ENCODE data around the gene SF3A1. TPM values are rescaled to one million over a fixed set of nuclear protein-coding genes. Genes with fewer than 3 reads are reported as not detected.

Gene SF3A1
- total and polyA plus RNA-seq, 2 of the 8 experiments (the other 6 are each of a cell fraction or from before 2014, with no cell fraction given) = 27.8 to 285 TPM

- Histone ChIP-seq H3K4me1 (replicated peaks in 1 of 4; ENCODE audit: control insufficient read depth in 3 of 4, insufficient read depth in 4 of 4, low read length in 3 of 4) (no peaks in the 10 kb centered on the region), H4K5ac (ENCODE audit: insufficient read length, low read depth, low read length) (no peak overlapping the region), H3K9me3 (ENCODE audit: insufficient read depth in 2 of 2, low read depth in 1 of 2, low read length in 1 of 2) (no peaks in the 10 kb centered on the region), H2BK15ac (ENCODE audit: low read length) (no peak overlapping the region), H3K4me3 (ENCODE audit: extremely low read depth in 1 of 4, insufficient read depth in 2 of 4, low read depth in 3 of 4, low read length in 4 of 4) (no peak overlapping the region), H3K4me2 (ENCODE audit: insufficient read depth in 1 of 2, low read depth in 2 of 2, low read length in 2 of 2) (no peak overlapping the region), H3K56ac (replicated peaks; ENCODE audit: insufficient read length, low read depth, low read length) (no peak overlapping the region), H3K79me2 (ENCODE audit: control insufficient read depth in 1 of 2, insufficient read depth in 2 of 2, low read length in 2 of 2) (peaks cover 0 to 35% of the 10 kb centered on the region in 2 experiments; a peak in 2 of 4 replicates), H4K91ac (replicated peaks; ENCODE audit: insufficient read length, low read length) (no peak overlapping the region), H2BK20ac (ENCODE audit: low read length) (no peak overlapping the region), H3K9ac (replicated peaks in 1 of 4; ENCODE audit: extremely low read depth in 1 of 4, low read depth in 3 of 4, low read length in 3 of 4) (no peak overlapping the region), H3K23ac (ENCODE audit: insufficient read length) (no peak overlapping the region), H2BK12ac (ENCODE audit: low read depth, low read length) (no peak overlapping the region), H2BK5ac (ENCODE audit: low read depth, low read length) (no peak overlapping the region), H3K27ac (ENCODE audit: low read depth, low read length) (no peak overlapping the region), H3K27me3 (replicated peaks in 1 of 4; ENCODE audit: control insufficient read depth in 3 of 4, extremely low read depth in 1 of 4, insufficient read depth in 3 of 4, low read length in 3 of 4) (no peaks in the 10 kb centered on the region), H2AK5ac (ENCODE audit: low read depth, low read length) (no peak overlapping the region), H4K8ac (ENCODE audit: extremely low read depth, insufficient read depth, low read length) (no peak overlapping the region), H2AFZ (ENCODE audit: low read length) (no peak overlapping the region), H3K36me3 (ENCODE audit: control insufficient read depth in 2 of 4, insufficient read depth in 4 of 4, low read length in 3 of 4) (peaks cover 28 to 86% (median 65%) of the 10 kb centered on the region in 4 experiments), H4K20me1 (replicated peaks in 1 of 2; ENCODE audit: control insufficient read depth in 1 of 2, insufficient read depth in 2 of 2, low read length in 2 of 2) (peaks cover 12 to 24% of the 10 kb centered on the region in 2 experiments), H3K23me2 (ENCODE audit: low read depth, low read length) (no peaks in the 10 kb centered on the region), H3K4ac (replicated peaks; ENCODE audit: insufficient read length, low read depth, low read length) (no peak overlapping the region), H3K18ac (ENCODE audit: extremely low read depth, low read length) (no peak overlapping the region), H3K79me1 (ENCODE audit: low read depth, low read length) (no peaks in the 10 kb centered on the region; the same call in 1 of the 2 replicates), H2BK120ac (replicated peaks; ENCODE audit: low read depth, low read length) (no peak overlapping the region), H3K14ac (ENCODE audit: insufficient read length) (no peak overlapping the region)
- ChIA-PET POLR2A (ENCODE audit: partially characterized antibody) (interaction anchor here (1.2 to 1.5 kb wide), 3 partner anchors 8 to 12 kb away, joined by 3 to 5 read pairs (median 4); partner anchors contain the start of genes CCDC157 and SF3A1), CTCF (ENCODE audit: partially characterized antibody) (interaction anchor here (0.6 to 1.5 kb wide), 3 partner anchors 12 to 129 kb away, joined by 3 read pairs; no protein-coding TSS in a partner anchor)
- 94% methylated on average over 4 of the region's 4 CpGs; no CpG with 5 or more reads in 1 of the 2 experiments for WGBS, 2 experiments (ENCODE audit: extremely low coverage in 1 of 2, insufficient coverage in 1 of 2, insufficient read length in 1 of 2, insufficient replicate concordance in 2 of 2, low coverage in 1 of 2, low lambda C conversion rate in 2 of 2, missing lambda C conversion rate in 1 of 2)
- TF ChIP-seq RBBP5 (IDR thresholded peaks at IDR 0.05; ENCODE audit: borderline replicate concordance, low read depth, low read length) = no peak
- no peak for TF ChIP-seq GTF2F1 (IDR thresholded peaks at IDR 0.05; ENCODE audit: borderline replicate concordance, low read depth, low read length)
- TF ChIP-seq CTCF (IDR thresholded peaks at IDR 0.05; ENCODE audit: control extremely low read depth in 1 of 3, insufficient read depth in 1 of 3, low read depth in 1 of 3, low read length in 3 of 3) = no peak
- TF ChIP-seq CBX8 (IDR thresholded peaks at IDR 0.05; ENCODE audit: borderline replicate concordance, low read depth, low read length) = no peak
- no peak for TF ChIP-seq KDM5A (IDR thresholded peaks at IDR 0.05; ENCODE audit: low read length)
- DNase-seq (ENCODE audit: low read depth in 1 of 2, low spot score in 2 of 2) = no peak
- no peak for FAIRE-seq
These were observed 7.9 kb downstream of the SF3A1 start for GRCh38 chr22:30348809-30349208.
